Activated naive CD4-positive, alpha-beta T cell treated with anti-CD3 and anti-CD28 coated beads, Interleukin-2, amount 10 ng/mL, durations not matched to agents 7 days and 5 days (primary cell): ENCODE results near the gene NOM1.
A peak's percentile ranks its signal among the peaks of the same experiment; 100 is the strongest.
"Not testable (repeated sequence)": the region's sequence is repeated elsewhere in the genome, so short reads cannot be mapped to it uniquely, and the experiment has no call there.

Source experiments
- CTCF ChIA-PET: fragments of 350-600 bp; sonication (Branson Sonifier 250); formaldehyde crosslinking; loops from one replicate; lab custom pipeline; 2021; ENCODE audit warnings: antibody characterized with exemption; lab: Charles Lee
- DNase-seq: peaks from one replicate; pipeline ENCODE4 v3.0.0-alpha.2; 2020
- H3K27ac Mint-ChIP-seq: one replicate; pipeline ENCODE4 v1.8.0; 2021; ENCODE audit warnings: mild to moderate bottlenecking, moderate library complexity, mixed read lengths
- H3K27me3 Mint-ChIP-seq: one replicate; pipeline ENCODE4 v1.8.0; 2021; ENCODE audit warnings: mild to moderate bottlenecking, mixed read lengths
- H3K36me3 Mint-ChIP-seq: one replicate; pipeline ENCODE4 v1.8.0; 2021; ENCODE audit warnings: mixed read lengths
- H3K4me1 Mint-ChIP-seq: one replicate; pipeline ENCODE4 v1.8.0; 2021; ENCODE audit warnings: mixed read lengths
- H3K4me3 Mint-ChIP-seq: one replicate; pipeline ENCODE4 v1.8.0; 2021; ENCODE audit warnings: mild to moderate bottlenecking, moderate library complexity, mixed read lengths
- H3K9me3 Mint-ChIP-seq: one replicate; pipeline ENCODE4 v1.8.0; 2021; ENCODE audit warnings: mixed read lengths

NOM1 gene

DNA sequence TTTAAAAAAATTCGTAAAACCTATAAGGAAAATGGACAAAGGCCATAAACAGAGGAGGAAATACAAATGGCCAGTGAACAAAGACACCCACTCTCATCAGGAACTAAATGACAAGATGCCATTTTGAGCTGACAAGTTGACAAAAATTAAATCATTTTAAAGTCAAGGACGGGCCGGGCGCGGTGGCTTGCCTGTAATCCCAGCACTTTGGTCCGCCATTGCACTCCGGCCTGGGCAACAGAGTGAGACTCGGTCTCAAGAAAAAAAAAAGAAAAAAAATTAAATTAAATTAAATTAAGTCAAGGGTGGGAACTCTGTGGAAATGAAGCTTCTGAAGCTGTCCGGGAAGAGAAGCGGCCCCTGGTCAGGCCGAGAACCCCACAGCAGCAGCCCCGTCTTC is 1.2 kb upstream of the NOM1 start:
- no peak for DNase-seq
- Mint-ChIP-seq H3K36me3 (peaks cover 16% of the 10 kb centered on the region), H3K4me1 (peaks cover 25% of the 10 kb centered on the region), H3K27me3 (peaks cover 34% of the 10 kb centered on the region), H3K4me3 (no peak overlapping the region), H3K27ac (no peak overlapping the region), H3K9me3 (no peaks in the 10 kb centered on the region)
- CTCF ChIA-PET = interaction anchor here (1.2 to 1.3 kb wide), 2 partner anchors 17 to 19 kb away, joined by 4 read pairs; no protein-coding TSS in a partner anchor

DNA sequence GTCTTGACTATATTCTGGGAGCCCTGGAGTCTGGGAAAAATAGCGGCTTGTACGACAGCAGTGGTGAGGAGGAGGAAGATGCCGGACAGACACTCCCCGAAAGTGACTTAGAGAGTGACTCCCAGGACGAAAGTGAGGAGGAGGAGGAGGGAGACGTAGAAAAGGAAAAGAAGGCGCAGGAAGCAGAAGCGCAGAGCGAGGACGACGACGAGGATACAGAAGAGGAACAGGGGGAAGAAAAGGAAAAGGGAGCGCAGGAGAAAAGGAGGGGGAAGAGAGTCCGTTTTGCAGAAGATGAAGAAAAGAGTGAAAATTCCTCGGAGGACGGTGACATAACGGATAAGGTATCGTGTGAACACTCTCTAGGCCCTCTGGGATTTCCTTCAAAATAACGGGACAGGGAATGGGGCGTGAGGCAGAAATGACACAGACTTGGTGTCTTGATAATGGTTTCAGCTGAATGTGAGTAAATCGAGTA is 908 bp downstream of the NOM1 start:
- peak overlapping the region; percentile 96 for H3K4me3 Mint-ChIP-seq
- H3K27ac Mint-ChIP-seq = peak overlapping the region; percentile 88
- H3K27me3 Mint-ChIP-seq = peaks cover 15% of the 10 kb centered on the region
- CTCF ChIA-PET = interaction anchor here (0.7 to 1.4 kb wide), 9 partner anchors 8 to 389 kb away, joined by 3 to 5 read pairs (median 3); partner anchors contain the start of gene LMBR1
- peaks cover 25% of the 10 kb centered on the region for H3K4me1 Mint-ChIP-seq
- no peaks in the 10 kb centered on the region for H3K9me3 Mint-ChIP-seq
- H3K36me3 Mint-ChIP-seq = peaks cover 33% of the 10 kb centered on the region
- no peak for DNase-seq

DNA sequence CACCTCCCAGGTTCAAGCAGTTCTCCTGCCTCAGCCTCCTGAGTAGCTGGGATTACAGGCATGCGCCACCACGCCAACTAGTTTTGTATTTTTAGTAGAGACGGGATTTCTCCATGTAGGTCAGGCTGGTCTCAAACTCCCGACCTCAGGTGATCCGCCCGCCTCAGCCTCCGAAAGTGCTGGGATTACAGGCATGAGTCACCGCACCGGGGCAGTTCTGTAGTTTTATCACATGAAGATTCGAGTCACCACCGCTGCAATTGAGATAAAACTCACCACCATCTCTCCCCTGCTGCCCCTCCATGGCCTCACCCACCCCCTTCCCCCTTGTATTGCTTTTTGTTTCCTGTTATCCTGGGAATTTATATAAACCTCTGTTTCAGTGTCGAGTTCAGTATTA is 3.7 kb downstream of the NOM1 start:
- H3K4me3 Mint-ChIP-seq, H3K27ac Mint-ChIP-seq, H3K27me3 Mint-ChIP-seq, H3K9me3 Mint-ChIP-seq, DNase-seq, CTCF ChIA-PET: not testable (repeated sequence)
- Mint-ChIP-seq H3K36me3 (peaks cover 40% of the 10 kb centered on the region), H3K4me1 (peaks cover 25% of the 10 kb centered on the region)

DNA sequence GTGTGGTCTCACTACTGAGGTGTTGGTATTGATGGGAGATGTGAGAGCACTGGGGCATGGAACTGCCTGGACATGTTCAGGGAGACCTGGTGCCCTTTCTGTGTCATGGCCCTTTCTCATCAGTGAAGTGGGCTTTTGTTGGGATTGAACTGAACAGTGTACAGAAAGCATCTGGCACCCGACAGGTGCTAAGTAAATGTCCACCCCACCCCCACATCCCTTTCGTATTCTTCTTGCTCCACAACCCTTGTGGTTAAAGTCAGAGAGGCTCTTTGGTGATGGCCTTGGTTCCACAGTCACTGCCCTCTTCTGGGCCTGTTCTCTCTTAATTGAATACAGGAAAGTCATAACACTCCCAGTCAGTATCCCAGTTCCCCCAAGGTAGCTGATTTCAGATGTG is 5.4 kb downstream of the NOM1 start:
- Mint-ChIP-seq H3K4me3 (no peak overlapping the region), H3K9me3 (no peaks in the 10 kb centered on the region), H3K36me3 (peaks cover 46% of the 10 kb centered on the region), H3K27ac (no peak overlapping the region), H3K4me1 (peaks cover 25% of the 10 kb centered on the region), H3K27me3 (no peaks in the 10 kb centered on the region)
- CTCF ChIA-PET = interaction anchor here (0.7 kb wide), 1 partner anchor 231 kb away, joined by 3 read pairs; no protein-coding TSS in a partner anchor
- no peak for DNase-seq

DNA sequence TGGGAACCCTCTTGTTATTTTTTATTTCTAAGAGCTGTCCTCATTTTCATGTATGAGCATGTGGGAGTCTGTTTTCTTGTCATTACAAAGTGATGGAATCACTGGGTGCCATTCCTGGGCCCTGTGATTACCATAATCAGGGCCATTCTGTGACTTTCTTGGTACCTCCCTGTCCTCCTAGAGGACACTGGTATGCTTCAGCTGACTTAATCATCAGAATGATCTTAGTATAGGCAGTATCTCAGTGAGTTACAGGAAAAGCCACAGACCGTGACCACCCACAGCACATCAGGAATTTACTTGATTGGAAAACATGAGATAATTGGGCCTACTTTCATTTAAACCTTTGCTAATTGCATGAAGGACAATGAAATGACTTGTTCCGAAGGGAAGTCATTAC is 7.2 kb downstream of the NOM1 start:
- no peaks in the 10 kb centered on the region for H3K9me3 Mint-ChIP-seq
- no peak overlapping the region for H3K27ac Mint-ChIP-seq
- CTCF ChIA-PET = interaction anchor here (1.4 kb wide), 1 partner anchor 13 kb away, joined by 3 read pairs; no protein-coding TSS in a partner anchor
- no peaks in the 10 kb centered on the region for H3K27me3 Mint-ChIP-seq
- no peak overlapping the region for H3K4me3 Mint-ChIP-seq
- H3K36me3 Mint-ChIP-seq = peaks cover 59% of the 10 kb centered on the region
- DNase-seq = no peak
- H3K4me1 Mint-ChIP-seq = peaks cover 9% of the 10 kb centered on the region

DNA sequence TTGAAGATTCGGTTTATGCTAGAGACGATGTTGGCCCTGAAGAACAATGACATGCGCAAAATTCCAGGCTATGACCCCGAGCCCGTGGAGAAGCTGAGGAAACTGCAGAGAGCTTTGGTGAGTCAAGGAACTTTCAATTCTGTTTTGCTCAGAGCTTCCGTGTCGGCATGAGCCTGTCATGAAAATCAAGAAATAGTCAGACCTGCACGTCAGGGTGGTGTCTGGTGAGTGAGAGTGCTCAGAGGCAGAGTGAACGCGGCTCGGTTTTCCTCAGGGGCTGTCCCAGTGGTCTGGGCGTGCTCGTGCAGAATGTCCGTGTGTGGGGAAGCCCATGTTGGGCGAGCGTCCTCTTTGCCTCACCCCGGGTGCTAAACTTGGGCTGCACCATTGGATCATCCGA is 12.6 kb downstream of the NOM1 start:
- Mint-ChIP-seq H3K4me3 (no peak overlapping the region), H3K27me3 (no peaks in the 10 kb centered on the region), H3K27ac (no peak overlapping the region), H3K4me1 (no peaks in the 10 kb centered on the region), H3K9me3 (no peaks in the 10 kb centered on the region), H3K36me3 (peaks cover 58% of the 10 kb centered on the region)
- no peak for DNase-seq
- CTCF ChIA-PET = interaction anchor here (1.2 kb wide), 1 partner anchor 12 kb away, joined by 3 read pairs; no protein-coding TSS in a partner anchor

DNA sequence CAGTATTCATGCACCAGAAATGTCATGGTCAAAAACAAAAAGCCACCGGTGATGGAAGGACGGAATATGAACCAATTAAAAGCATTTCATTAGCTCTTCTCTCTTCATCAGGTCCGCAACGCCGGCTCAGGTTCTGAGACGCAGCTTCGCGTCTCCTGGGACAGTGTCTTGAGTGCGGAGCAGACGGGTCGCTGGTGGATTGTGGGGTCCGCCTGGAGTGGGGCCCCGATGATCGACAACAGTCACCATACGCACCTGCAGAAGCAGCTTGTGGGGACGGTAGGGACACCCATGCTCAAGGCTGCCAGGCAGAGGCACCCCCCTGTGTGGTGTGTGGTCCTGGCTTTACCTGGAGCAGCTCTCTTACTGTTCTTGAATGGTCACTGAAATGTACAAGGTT is 13.4 kb downstream of the NOM1 start:
- no peaks in the 10 kb centered on the region for H3K27me3 Mint-ChIP-seq
- no peak for DNase-seq
- peaks cover 56% of the 10 kb centered on the region for H3K36me3 Mint-ChIP-seq
- CTCF ChIA-PET = interaction anchor here (1.2 kb wide), 1 partner anchor 13 kb away, joined by 3 read pairs; no protein-coding TSS in a partner anchor
- no peaks in the 10 kb centered on the region for H3K4me1 Mint-ChIP-seq
- H3K4me3 Mint-ChIP-seq = no peak overlapping the region
- no peaks in the 10 kb centered on the region for H3K9me3 Mint-ChIP-seq
- H3K27ac Mint-ChIP-seq = no peak overlapping the region

DNA sequence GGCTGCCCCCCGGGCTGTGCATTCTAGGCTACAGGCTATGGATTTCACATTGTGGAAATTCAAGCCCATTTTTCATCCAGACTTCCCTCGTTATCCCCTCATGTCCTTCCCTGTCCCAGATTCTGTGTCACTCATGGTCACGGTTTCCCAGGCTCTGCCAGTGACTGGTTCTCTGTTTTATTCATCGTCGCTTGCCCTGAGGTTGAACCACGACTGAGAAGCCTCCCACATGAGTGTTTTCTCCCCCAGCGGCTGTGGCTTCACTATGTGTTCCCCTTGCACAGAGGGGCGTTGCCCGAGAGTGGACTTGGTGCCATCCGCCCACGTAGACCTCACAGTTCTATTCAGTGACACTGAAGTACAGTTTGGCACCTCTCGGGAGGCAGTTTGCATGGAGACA is 14.0 kb downstream of the NOM1 start:
- no peak overlapping the region for H3K27ac Mint-ChIP-seq

DNA sequence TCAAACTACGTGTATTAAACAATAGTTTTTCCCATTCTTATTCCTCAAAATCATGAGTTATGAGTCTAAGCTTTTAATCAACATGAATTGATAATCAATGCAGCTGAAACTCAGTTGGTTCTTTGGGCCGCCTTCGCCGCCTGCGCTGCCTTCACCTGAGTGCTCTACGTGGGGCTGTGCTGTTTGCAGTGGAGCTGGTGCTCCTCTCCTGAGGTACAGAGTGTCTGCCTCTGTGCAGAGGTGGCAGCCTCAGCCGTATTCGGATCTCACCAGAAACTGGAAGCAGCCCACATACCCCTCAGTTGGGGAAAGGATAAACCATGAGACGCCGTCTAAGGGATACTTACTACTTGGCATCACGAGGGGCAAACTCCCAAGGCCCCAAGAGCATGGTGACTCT is 15.5 kb downstream of the NOM1 start:
- CTCF ChIA-PET = interaction anchor here (1.5 kb wide), 1 partner anchor 16 kb away, joined by 4 read pairs; the partner anchor contains the start of gene NOM1
- H3K9me3 Mint-ChIP-seq = no peaks in the 10 kb centered on the region
- H3K4me1 Mint-ChIP-seq = no peaks in the 10 kb centered on the region
- peaks cover 52% of the 10 kb centered on the region for H3K36me3 Mint-ChIP-seq
- no peak overlapping the region for H3K27ac Mint-ChIP-seq
- DNase-seq = no peak
- no peak overlapping the region for H3K4me3 Mint-ChIP-seq
- H3K27me3 Mint-ChIP-seq = no peaks in the 10 kb centered on the region

More for the DNA sequence above, 14.0 kb downstream of the NOM1 start:
- CTCF ChIA-PET = interaction anchor here (1.2 kb wide), 1 partner anchor 13 kb away, joined by 3 read pairs; no protein-coding TSS in a partner anchor
- no peaks in the 10 kb centered on the region for H3K27me3 Mint-ChIP-seq
- no peak for DNase-seq
- H3K9me3 Mint-ChIP-seq = no peaks in the 10 kb centered on the region
- H3K36me3 Mint-ChIP-seq = peaks cover 52% of the 10 kb centered on the region
- no peaks in the 10 kb centered on the region for H3K4me1 Mint-ChIP-seq
- H3K4me3 Mint-ChIP-seq = no peak overlapping the region

DNA sequence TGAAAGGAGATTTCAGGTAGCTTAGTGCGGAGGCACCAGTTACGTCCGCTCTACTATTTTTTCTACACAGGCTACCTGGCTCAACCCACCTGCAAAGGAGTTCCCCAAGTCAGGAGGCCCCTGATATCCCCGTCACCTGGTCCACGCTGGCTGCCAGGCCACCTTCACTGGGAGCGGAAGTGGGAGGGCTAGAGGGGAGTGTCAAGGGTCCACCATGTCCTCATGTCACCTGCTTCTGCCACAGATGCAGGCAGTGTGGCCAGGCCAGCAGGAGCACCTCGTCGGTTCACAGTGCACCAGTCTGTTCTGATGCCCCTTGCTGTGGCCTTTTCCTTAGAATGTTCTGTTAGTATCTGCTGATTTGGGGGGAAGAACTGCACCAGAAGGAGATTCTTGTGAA is 16.9 kb downstream of the NOM1 start:
- Mint-ChIP-seq H3K9me3 (no peaks in the 10 kb centered on the region), H3K4me1 (no peaks in the 10 kb centered on the region), H3K4me3 (no peak overlapping the region), H3K27me3 (no peaks in the 10 kb centered on the region), H3K36me3 (peaks cover 39% of the 10 kb centered on the region), H3K27ac (no peak overlapping the region)
- CTCF ChIA-PET = interaction anchor here (1.4 kb wide), 1 partner anchor 17 kb away, joined by 4 read pairs; the partner anchor contains the start of gene NOM1
- DNase-seq = no peak

DNA sequence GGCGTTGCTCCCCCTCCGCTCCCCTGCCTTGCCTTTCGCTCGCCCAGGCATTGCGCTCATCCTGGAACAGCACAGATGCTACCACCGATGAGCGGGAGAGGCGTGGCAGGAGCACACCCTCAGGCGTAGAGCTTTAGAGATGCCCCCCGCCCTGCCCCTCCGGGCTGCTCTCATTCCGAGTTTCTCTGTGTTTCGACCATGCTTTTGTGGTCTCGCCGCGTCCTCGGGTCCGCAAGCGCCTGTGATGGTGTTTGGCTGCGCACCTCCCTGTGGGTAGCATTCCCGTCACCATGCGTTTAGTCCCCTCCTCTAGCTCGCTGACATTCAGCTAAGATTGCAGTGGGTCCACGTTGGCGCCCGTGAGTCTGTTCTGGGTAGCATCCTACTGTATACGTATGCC is 18.7 kb downstream of the NOM1 start:
- DNase-seq = no peak
- H3K4me1 Mint-ChIP-seq = no peaks in the 10 kb centered on the region
- CTCF ChIA-PET = interaction anchor here (0.6 kb wide), 1 partner anchor 383 kb away, joined by 3 read pairs; no protein-coding TSS in a partner anchor
- H3K27ac Mint-ChIP-seq = no peak overlapping the region
- peaks cover 32% of the 10 kb centered on the region for H3K36me3 Mint-ChIP-seq
- no peaks in the 10 kb centered on the region for H3K9me3 Mint-ChIP-seq
- H3K27me3 Mint-ChIP-seq = no peaks in the 10 kb centered on the region
- H3K4me3 Mint-ChIP-seq = no peak overlapping the region

DNA sequence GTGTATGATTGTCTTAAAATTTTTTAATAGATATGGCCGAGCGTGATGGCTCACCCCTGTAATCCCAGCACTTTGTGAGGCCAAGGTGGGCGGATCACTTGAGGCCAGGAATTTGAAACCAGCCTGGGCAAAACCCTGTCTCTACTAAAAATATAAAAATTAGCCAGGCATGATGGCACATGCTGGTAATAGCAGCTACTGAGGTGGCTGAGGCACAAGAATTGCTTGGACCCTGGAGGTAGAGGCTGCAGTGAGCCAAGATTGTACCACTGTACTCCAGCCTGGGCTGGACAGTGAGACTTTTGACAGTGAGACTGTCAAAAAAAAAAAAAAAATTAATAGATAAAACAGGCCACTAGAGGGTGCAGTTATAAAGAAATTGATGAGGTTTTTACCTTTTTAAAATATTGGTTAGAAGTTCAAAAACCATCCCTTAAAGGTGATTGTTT is 20.5 kb downstream of the NOM1 start:
- no peak overlapping the region for H3K27ac Mint-ChIP-seq
- no peaks in the 10 kb centered on the region for H3K9me3 Mint-ChIP-seq
- H3K4me3 Mint-ChIP-seq = no peak overlapping the region
- H3K4me1 Mint-ChIP-seq = no peaks in the 10 kb centered on the region
- CTCF ChIA-PET = interaction anchor here (0.7 to 1.8 kb wide), 9 partner anchors 8 to 419 kb away, joined by 3 to 5 read pairs (median 4); no protein-coding TSS in a partner anchor
- DNase-seq = no peak
- no peaks in the 10 kb centered on the region for H3K27me3 Mint-ChIP-seq
- peaks cover 21% of the 10 kb centered on the region for H3K36me3 Mint-ChIP-seq

DNA sequence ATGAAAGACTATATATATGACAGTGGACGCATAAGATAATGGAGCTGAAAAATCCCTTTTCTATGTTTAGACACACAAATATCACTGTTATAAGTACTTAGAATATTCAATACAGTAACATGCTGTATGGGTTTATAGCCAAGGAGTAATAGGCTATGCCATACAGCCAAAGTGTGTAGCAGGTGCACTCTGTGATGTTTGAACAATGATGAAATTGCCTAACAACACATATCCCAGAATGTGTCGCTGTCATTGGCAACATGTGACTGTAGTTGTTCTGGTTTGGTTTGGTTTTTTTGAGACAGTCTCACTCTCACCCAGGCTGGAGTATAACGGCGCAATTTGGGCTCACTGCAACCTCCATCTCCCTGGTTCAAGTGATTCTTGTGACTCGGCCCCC is 26.1 kb downstream of the NOM1 start:
- Mint-ChIP-seq H3K4me3 (no peak overlapping the region), H3K9me3 (peaks cover 7% of the 10 kb centered on the region), H3K36me3 (peaks cover 20% of the 10 kb centered on the region), H3K27ac (no peak overlapping the region), H3K27me3 (no peaks in the 10 kb centered on the region), H3K4me1 (no peaks in the 10 kb centered on the region)
- CTCF ChIA-PET = no interaction called here
- no peak for DNase-seq

DNA sequence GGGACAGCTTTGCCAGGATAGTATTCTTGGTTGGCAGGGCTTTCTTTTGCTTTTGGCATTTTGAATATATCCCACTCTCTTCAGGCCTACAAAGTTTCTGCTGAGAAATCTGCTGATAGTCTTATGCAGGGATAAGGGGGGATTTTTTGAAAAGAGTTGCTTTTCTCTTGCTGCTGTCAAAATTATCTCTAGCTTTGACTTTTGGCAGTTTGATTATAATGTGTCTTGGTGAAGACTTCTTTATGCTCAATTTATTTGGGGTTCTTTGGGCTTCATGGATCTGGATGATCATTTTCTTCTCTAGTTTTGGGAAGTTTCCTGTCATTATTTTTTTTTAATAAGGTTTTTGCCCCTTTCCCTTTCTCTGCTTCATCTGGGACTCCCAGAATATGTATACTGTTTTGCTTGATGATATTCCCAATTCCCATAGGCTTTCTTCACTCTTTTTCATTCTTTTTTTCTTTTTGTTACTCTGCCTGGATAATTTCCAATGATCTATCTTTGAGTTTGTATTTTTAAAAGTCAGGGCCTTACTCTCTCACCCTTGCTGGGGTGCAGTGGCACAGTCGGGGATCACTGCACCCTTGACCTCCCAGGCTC is 29.6 kb downstream of the NOM1 start:
- peaks cover 7% of the 10 kb centered on the region for H3K9me3 Mint-ChIP-seq
- H3K4me1 Mint-ChIP-seq = no peaks in the 10 kb centered on the region
- no peak overlapping the region for H3K27ac Mint-ChIP-seq
- DNase-seq = no peak
- peaks cover 13% of the 10 kb centered on the region for H3K36me3 Mint-ChIP-seq
- H3K27me3 Mint-ChIP-seq = no peaks in the 10 kb centered on the region
- CTCF ChIA-PET = interaction anchor here (0.8 to 1.3 kb wide), 2 partner anchors 10 kb away, joined by 3 to 5 read pairs; no protein-coding TSS in a partner anchor
- no peak overlapping the region for H3K4me3 Mint-ChIP-seq
